ENCODE results near the gene FAM169A.
"Not testable (repeated sequence)": the region's sequence is repeated elsewhere in the genome, so short reads cannot be mapped to it uniquely, and the experiment has no call there.

Gene FAM169A

GRCh38 chr5:74816875-74817274 lies 49.3 kb downstream of the FAM169A start:
- no peak for DNase-seq (ENCODE audit: extremely low read depth, low read depth)
- no peak for TF ChIP-seq CTCF (IDR thresholded peaks at IDR 0.05; ENCODE audit: low read depth, low read length)

GRCh38 chr5:74810915-74811314 lies 55.3 kb downstream of the FAM169A start:
- no peak for DNase-seq (ENCODE audit: extremely low read depth, low read depth)
- TF ChIP-seq CTCF (IDR thresholded peaks at IDR 0.05; ENCODE audit: low read depth, low read length) = no peak

GRCh38 chr5:74801941-74802340 lies 64.2 kb downstream of the FAM169A start:
- TF ChIP-seq CTCF (IDR thresholded peaks at IDR 0.05; ENCODE audit: low read depth, low read length) = no peak
- DNase-seq (ENCODE audit: extremely low read depth, low read depth) = no peak

GRCh38 chr5:74801197-74801596 lies 65.0 kb downstream of the FAM169A start:
- no peak for DNase-seq (ENCODE audit: extremely low read depth, low read depth)
- TF ChIP-seq CTCF (IDR thresholded peaks at IDR 0.05; ENCODE audit: low read depth, low read length) = no peak

- no peak for DNase-seq (ENCODE audit: extremely low read depth, low read depth)
- TF ChIP-seq CTCF (IDR thresholded peaks at IDR 0.05; ENCODE audit: low read depth, low read length) = no peak
These were observed 66.9 kb downstream of the FAM169A start for GRCh38 chr5:74798977-74799911.

GRCh38 chr5:74791669-74792068 lies 74.5 kb downstream of the FAM169A start:
- not testable (repeated sequence) for DNase-seq (ENCODE audit: extremely low read depth, low read depth)

GRCh38 chr5:74787424-74787823 lies 78.8 kb downstream of the FAM169A start:
- no peak for TF ChIP-seq CTCF (IDR thresholded peaks at IDR 0.05; ENCODE audit: low read depth, low read length)

GRCh38 chr5:74786851-74787250 lies 79.3 kb downstream of the FAM169A start:
- no peak for TF ChIP-seq CTCF (IDR thresholded peaks at IDR 0.05; ENCODE audit: low read depth, low read length)

More at GRCh38 chr5:74787424-74787823, 78.8 kb downstream of the FAM169A start:
- DNase-seq (ENCODE audit: extremely low read depth, low read depth) = no peak

More at GRCh38 chr5:74786851-74787250, 79.3 kb downstream of the FAM169A start:
- no peak for DNase-seq (ENCODE audit: extremely low read depth, low read depth)
